Suppressor macrophage treated with lipopolysaccharide for 1 hour (primary cell): ENCODE measurements around the gene ORM1.
"Not testable (repeated sequence)": the region's sequence is repeated elsewhere in the genome, so short reads cannot be mapped to it uniquely, and the experiment has no call there.

ENCODE experiments used
- DNase-seq, 3 donors: peaks; one replicate each; pipeline ENCODE4 v3.0.0-alpha.2; 2020 to 2022

Gene ORM1

GRCh38 chr9:114322831-114323531 is at the start of gene ORM1:
Gene ORM1, plus strand, starts transcription at chr9:114323098. Its CDS starts 36 bp downstream, at chr9:114323134.
- not testable (repeated sequence) for DNase-seq

- no peak for DNase-seq
Measured at GRCh38 chr9:114273461-114273881, 49.4 kb upstream of the ORM1 start.

DNA sequence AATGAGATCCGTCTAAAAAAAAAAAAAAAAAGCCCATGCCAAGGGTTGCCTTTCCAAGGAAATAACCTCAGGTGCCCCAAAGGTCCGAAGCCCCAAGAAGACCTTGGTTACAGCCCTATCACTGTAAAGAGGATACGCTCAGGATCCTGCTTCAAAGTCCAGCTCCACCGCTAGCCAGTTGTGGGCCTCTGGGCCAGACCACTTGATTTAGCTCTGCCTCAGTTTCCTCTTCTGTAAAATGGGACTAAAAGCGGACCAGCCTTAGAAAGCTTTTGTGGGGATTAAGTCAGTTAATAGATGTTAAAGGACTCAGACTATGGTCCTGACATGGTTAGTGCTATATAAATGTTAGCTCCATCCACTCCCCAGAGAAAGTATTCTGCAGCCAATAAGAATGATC is 48.7 kb upstream of the ORM1 start:
- DNase-seq = no peak

- DNase-seq = no peak
Measured at GRCh38 chr9:114275246-114276004, 47.5 kb upstream of the ORM1 start.

DNA sequence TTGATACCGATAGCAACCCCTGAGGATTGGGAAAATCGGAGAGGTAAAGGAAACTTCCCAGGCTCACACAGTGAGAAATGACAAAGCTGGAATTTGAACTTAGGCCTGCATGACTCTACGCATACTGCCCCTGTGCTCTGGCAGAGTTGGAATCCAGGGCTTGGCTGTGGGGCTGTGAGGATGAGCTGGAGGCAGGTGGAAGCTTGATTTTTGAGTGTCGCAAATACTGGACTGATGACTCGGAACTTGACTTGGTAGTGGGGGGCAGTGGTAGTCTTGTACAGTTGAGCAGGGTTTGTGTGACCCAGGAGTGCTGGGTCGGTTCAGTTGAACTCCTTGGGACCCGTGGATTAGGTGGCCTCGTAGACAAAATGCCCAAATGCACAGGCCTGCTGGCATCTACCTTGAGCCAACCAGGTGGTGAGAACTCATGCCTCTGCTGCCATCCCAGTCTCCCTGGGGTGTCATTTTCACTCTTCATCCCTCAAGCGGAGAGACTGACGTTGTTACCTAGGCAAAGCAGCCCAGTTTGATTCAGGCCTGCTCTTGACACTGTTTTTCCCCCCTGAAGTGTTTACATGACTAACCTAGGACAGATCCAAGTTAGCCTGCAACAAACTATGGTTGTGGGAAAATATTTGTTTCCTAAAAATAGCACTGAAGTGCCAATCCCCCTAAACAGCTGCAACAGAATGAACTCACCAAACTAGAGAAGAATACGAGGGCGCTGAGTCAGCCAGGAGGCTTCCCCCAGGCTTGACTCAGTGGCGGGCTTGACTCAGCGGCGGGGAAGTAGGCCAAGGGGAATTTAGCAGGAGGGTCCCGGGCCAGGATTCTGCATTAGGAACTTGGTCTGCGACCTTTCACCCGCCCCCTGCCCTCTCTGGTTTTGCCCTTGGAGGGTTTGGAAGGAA is 45.7 kb upstream of the ORM1 start:
- DNase-seq = no peak

GRCh38 chr9:114278356-114278755 is 44.5 kb upstream of the ORM1 start:
- no peak for DNase-seq

DNA sequence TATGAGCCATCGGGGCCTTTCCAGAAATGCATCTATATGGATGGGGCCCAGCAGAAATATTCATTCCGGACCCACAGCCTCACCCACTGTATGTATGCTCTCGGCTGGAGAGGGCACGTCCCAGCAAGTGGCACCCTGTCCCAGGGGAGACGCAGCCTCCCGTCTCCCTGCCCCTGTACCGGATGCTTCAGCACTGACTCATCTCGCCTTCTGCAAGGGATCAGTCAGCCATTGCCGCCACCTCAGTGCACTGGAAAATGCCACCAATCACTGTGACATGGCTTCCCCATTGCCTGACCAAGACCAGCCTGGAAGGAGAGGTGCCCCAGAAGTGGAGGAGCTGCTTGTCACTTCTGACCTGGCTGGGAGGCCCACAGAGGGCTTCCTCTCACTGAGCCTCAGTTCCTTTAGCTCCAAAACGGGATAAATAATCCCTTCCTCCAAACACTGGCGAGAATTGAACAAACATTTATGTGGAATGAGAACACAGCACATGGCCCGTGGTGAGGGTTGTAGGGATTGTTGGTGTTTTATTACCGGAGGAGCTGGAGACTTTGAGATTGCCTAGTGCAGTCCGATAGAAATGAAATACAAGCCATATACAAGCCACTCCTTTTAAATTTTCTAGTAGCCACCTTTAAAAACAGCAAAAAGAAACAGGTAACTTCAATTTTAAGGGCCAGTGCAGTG is 43.9 kb upstream of the ORM1 start:
- no peak for DNase-seq

DNA sequence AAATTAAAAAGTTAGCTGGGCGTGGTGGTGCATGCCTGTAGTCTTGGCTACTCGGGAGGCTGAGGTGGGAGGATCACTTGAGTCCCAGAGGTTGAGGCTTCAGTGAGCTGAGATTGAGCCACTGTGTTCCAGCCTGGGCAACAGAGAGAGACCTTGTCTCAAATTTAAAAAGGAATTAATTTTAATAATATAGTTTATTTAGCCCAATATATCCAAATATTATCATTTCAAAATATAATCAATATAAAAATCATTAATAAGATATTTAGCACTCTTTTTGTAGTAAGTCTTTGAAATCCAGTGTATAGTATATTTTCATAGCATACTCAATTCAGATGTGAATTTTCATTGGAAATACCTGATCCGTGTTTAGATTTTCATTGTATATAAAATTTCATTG is 43.2 kb upstream of the ORM1 start:
- DNase-seq = no peak

GRCh38 chr9:114280636-114281472 is 42.0 kb upstream of the ORM1 start:
- DNase-seq = no peak

GRCh38 chr9:114281473-114282103 is 41.3 kb upstream of the ORM1 start:
- no peak for DNase-seq

DNA sequence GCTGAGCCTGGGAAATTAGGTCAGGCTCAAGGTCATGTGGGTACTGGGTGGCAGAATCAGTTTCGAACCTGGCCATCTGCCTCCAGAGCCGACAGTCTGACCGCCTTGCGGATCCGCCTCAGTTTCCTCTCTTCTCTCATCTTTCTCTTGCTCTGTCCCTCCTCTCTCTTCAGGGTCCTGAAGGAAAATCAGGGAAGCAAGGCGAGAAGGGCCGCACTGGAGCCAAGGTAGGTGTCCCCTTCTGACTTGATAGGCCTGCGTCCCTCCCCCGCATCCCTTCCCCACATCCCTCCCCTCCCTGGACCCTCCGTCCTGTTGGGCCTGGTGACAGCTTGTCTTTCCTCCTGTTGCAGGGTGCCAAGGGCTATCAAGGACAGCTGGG is 40.8 kb upstream of the ORM1 start:
- DNase-seq = no peak

GRCh38 chr9:114282507-114282906 is 40.4 kb upstream of the ORM1 start:
- DNase-seq = no peak

GRCh38 chr9:114282926-114283325 is 40.0 kb upstream of the ORM1 start:
- DNase-seq = peak; percentile 40 to 55 (median 43)

- no peak for DNase-seq
Measured at GRCh38 chr9:114283551-114284111, 39.3 kb upstream of the ORM1 start.

GRCh38 chr9:114284316-114285060 is 38.4 kb upstream of the ORM1 start:
- DNase-seq = no peak

GRCh38 chr9:114285166-114285867 is 37.6 kb upstream of the ORM1 start:
- DNase-seq = peak; percentile 57 to 59 (median 57)

DNA sequence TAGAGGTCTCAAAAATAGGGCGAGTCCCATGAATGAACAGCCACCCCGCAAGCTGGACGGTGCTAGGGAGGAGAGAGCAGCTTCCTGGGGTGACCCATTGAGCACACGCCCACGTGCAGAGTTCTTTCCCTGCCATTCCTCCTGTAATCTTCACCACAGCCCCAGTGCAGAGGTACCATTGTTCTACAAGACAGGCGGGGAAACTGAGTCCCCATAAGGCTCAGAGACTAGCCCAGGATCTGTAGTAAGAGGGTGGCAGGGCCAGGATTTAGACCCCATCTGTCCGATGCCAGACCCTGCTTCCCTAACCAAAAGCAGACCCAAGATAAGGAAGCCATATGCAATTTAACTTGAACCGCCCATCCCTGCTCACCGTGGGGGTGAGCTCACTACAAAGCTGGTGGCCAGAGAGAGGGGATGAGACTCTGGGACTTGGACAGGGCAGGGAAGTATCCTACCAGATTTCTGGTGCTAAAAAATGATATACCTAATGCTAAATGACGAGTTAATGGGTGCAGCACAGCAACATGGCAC is 36.7 kb upstream of the ORM1 start:
- no peak for DNase-seq

GRCh38 chr9:114287001-114287762 is 35.7 kb upstream of the ORM1 start:
- no peak for DNase-seq
